ENCODE data around the gene PSMA6.

- TF ChIP-seq, protein P1, sequence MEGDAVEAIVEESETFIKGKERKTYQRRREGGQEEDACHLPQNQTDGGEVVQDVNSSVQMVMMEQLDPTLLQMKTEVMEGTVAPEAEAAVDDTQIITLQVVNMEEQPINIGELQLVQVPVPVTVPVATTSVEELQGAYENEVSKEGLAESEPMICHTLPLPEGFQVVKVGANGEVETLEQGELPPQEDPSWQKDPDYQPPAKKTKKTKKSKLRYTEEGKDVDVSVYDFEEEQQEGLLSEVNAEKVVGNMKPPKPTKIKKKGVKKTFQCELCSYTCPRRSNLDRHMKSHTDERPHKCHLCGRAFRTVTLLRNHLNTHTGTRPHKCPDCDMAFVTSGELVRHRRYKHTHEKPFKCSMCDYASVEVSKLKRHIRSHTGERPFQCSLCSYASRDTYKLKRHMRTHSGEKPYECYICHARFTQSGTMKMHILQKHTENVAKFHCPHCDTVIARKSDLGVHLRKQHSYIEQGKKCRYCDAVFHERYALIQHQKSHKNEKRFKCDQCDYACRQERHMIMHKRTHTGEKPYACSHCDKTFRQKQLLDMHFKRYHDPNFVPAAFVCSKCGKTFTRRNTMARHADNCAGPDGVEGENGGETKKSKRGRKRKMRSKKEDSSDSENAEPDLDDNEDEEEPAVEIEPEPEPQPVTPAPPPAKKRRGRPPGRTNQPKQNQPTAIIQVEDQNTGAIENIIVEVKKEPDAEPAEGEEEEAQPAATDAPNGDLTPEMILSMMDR (IDR thresholded peaks at IDR 0.05; ENCODE audit: low read depth, low read length, missing input control): no peak
- TF ChIP-seq EGR1 (IDR thresholded peaks at IDR 0.05; ENCODE audit: low read depth in 2 of 2) (no peak), NR2F2 (IDR thresholded peaks at IDR 0.05) (no peak), SP1 (IDR thresholded peaks at IDR 0.05) (no peak), RAD21 (IDR thresholded peaks at IDR 0.05) (no peak), GABPA (IDR thresholded peaks at IDR 0.05 in 1 of 2, conservative IDR thresholded peaks at IDR 0.05 in 1 of 2) (no peak), YY1 (IDR thresholded peaks at IDR 0.05) (no peak), TAF1 (conservative IDR thresholded peaks at IDR 0.05) (no peak), HNF4G (IDR thresholded peaks at IDR 0.05) (no peak), FOXA2 (IDR thresholded peaks at IDR 0.05) (no peak), ZBTB33 (IDR thresholded peaks at IDR 0.05) (no peak)
- TF ChIP-seq, protein P2, sequence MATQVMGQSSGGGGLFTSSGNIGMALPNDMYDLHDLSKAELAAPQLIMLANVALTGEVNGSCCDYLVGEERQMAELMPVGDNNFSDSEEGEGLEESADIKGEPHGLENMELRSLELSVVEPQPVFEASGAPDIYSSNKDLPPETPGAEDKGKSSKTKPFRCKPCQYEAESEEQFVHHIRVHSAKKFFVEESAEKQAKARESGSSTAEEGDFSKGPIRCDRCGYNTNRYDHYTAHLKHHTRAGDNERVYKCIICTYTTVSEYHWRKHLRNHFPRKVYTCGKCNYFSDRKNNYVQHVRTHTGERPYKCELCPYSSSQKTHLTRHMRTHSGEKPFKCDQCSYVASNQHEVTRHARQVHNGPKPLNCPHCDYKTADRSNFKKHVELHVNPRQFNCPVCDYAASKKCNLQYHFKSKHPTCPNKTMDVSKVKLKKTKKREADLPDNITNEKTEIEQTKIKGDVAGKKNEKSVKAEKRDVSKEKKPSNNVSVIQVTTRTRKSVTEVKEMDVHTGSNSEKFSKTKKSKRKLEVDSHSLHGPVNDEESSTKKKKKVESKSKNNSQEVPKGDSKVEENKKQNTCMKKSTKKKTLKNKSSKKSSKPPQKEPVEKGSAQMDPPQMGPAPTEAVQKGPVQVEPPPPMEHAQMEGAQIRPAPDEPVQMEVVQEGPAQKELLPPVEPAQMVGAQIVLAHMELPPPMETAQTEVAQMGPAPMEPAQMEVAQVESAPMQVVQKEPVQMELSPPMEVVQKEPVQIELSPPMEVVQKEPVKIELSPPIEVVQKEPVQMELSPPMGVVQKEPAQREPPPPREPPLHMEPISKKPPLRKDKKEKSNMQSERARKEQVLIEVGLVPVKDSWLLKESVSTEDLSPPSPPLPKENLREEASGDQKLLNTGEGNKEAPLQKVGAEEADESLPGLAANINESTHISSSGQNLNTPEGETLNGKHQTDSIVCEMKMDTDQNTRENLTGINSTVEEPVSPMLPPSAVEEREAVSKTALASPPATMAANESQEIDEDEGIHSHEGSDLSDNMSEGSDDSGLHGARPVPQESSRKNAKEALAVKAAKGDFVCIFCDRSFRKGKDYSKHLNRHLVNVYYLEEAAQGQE (IDR thresholded peaks at IDR 0.05): no peak
- TF ChIP-seq, protein P3, sequence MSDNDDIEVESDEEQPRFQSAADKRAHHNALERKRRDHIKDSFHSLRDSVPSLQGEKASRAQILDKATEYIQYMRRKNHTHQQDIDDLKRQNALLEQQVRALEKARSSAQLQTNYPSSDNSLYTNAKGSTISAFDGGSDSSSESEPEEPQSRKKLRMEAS (IDR thresholded peaks at IDR 0.05): no peak
Measured at GRCh38 chr14:35274805-35275204, 17.4 kb upstream of the PSMA6 start.
